Breast epithelium (tissue), 3 donors: ENCODE measurements around the gene NUDT5.

ENCODE experiments used
- CTCF ChIP-seq, 3 donors: fragments of 450-650 bp; IDR thresholded peaks; one replicate each; pipeline ENCODE4 v1.5.1; 2016 to 2017; ENCODE audit warnings: antibody characterized with exemption in 3 of 3, mild to moderate bottlenecking in 3 of 3, moderate library complexity in 3 of 3
- POLR2A ChIP-seq: fragments of 450-650 bp; IDR thresholded peaks from one replicate; pipeline ENCODE4 v1.6.1; 2016; ENCODE audit warnings: antibody characterized with exemption, mild to moderate bottlenecking, moderate library complexity
- POLR2AphosphoS5 ChIP-seq, 3 donors: sonication (generic); formaldehyde crosslinking; IDR thresholded peaks; one replicate each; pipeline ENCODE4 v1.6.1; 2017; ENCODE audit warnings: antibody characterized with exemption in 3 of 3

- no peak for TF ChIP-seq POLR2A
- TF ChIP-seq CTCF (IDR thresholded peaks at IDR 0.05), result no peak
- no peak for TF ChIP-seq POLR2AphosphoS5 (IDR thresholded peaks at IDR 0.05)
Observed at GRCh38 chr10:12228851-12229250, 33.2 kb upstream of the NUDT5 start.
